Right ventricle myocardium inferior (tissue), 1 donor: Measurements from ENCODE around the gene TRIP10. TPM values are rescaled to one million over a fixed set of nuclear protein-coding genes. Genes with fewer than 3 reads are reported as not detected.
"Not testable (repeated sequence)": the region's sequence is repeated elsewhere in the genome, so short reads cannot be mapped to it uniquely, and the experiment has no call there.

Experiments
- ATAC-seq: fragments of 200-7000 bp; cut with Tn5 transposase; one replicate; pipeline ENCODE4 v1.9.1; 2020; ENCODE audit warnings: mild to moderate bottlenecking, moderate library complexity
- DNase-seq: peaks from one replicate; pipeline ENCODE4 v3.0.0; 2021; ENCODE audit errors: missing footprints
- intact Hi-C: fragments of 100-400 bp; cut with DNase I; formaldehyde crosslinking; loops from one replicate; pipeline ENCODE4 v1.11.0; 2022
- total RNA-seq: library from RNA; stranded (reverse); fragmentation: NEBNext Ultra II Directional; extraction: Animal tissue kit (Norgen Biotek cat#: 25700); gene quantifications from one replicate; pipeline ENCODE4 v1.2.1, GENCODE V29; 2021
- donor health status: DM: no; HTN: yes; CAD: no; lungs with severe emphysema.

TRIP10 gene
- total RNA-seq, 1 donor from 2014 or later = 147 TPM

DNA sequence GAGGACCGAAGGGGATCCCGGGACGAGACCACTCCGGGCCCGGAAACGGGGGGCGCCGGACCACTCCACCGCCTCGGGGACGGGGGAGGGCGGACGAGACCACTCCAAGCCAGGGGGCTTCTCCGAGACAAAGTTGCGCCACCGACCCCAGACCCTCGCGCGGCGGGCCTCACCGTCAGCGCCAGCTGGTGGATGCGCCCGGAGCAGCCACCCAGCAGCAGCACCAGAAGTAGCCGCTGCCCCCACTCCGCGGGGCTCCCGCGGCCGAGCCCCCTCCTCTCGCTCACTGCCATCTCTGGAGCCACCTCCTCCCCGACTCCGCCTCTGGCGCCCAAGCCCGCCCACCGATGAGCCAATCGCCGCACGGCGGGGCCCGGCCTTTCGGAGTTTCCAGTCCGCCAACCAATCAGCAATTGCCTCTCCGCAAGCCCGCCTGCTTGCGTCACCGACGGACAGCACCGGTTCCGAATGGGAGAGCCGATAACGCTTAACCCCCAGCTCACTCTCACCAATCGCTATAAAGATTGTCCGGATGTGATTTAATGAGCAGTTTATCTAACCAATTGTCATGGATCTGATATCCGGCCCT, 2.1 kb upstream of the TRIP10 start, which contains the start of gene GPR108:
Gene GPR108, minus strand, starts transcription at position 297 of the 589 bp plus-strand sequence. Its CDS starts 4 bp downstream, at position 293.
- DNase-seq (peak; percentile 100), ATAC-seq (peak; percentile 83)
- intact Hi-C loops = loop anchor here (2.0 kb wide), 2 partner anchors 125 to 221 kb away; no protein-coding TSS in a partner anchor

DNA sequence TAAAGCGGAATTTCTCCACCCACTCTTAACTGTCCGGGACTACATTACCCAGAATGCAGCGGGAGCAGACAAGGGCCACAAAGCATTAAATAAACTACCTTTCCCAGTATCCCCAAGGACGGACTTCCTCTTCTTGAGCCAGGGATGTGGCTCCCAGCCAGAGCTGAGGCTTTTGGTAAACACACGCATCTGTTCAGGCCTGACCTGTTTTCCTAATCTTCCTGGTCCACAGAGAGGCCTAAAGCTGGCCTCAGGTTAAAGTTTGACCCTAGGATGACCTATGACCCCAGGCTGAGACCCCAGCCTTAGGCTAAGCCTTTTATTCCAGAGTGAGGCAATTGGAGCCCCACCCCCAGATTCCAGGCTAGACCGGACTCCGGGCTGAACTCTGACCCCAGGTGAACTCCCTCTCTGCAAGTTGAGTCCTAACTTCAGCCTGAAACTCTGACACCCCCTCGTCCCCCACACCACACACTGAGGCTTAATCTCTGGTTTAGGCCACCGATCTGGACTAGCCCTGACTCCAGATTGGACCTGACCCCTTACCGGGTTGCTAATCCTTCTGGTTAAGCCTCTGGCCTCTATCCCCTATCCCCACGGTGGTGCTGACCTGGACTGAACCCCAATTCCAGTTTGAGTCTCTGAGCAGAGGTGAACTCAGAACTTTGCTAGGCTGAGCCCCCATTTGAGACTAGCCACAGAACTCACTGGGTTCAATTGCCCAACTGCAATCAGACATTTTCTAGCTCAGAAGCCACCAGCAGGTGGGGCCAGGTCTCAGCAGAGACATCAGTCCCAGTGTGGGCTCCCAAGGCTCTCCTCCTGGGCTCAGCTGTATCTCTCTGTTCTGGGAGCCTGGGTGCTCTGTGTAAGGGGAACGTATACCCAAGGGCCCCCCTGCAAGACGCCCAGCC, 1.4 kb upstream of the TRIP10 start:
- DNase-seq (peak; percentile 96), ATAC-seq (peak; percentile 40)
- intact Hi-C loops = loop anchor here (2.0 kb wide), 2 partner anchors 125 to 221 kb away; no protein-coding TSS in a partner anchor

DNA sequence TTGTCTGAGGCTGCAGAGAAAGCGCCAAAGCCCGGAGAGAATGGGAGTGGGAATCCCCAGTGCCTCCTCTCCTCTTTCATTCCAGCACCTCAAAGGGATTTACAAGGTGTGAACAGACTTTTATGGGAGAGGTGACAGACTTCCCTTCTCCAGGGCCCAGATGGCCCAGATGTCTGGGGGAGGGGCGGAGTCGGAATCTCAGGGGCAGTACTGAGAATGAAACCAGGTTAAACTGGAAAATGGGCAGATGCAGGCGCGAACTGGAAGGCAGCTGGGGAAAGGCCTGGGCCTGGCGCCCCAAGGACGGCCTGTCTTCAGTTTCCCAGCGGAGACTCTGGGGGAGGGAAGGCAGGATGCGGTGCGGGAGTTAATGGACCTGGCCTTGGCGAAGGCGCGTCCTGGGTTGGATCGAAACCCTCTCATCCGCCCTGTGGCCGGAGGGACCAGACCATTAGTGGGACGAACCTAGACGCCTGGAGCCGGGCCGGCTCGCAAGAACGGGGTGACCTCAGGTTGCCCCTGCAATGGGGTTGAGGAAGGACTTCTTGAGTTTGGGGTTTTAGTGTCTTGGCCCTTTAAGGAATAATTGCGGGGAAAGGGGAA, 592 bp upstream of the TRIP10 start:
- DNase-seq (no peak), ATAC-seq (no peak)
- intact Hi-C loops = no loop called here

DNA sequence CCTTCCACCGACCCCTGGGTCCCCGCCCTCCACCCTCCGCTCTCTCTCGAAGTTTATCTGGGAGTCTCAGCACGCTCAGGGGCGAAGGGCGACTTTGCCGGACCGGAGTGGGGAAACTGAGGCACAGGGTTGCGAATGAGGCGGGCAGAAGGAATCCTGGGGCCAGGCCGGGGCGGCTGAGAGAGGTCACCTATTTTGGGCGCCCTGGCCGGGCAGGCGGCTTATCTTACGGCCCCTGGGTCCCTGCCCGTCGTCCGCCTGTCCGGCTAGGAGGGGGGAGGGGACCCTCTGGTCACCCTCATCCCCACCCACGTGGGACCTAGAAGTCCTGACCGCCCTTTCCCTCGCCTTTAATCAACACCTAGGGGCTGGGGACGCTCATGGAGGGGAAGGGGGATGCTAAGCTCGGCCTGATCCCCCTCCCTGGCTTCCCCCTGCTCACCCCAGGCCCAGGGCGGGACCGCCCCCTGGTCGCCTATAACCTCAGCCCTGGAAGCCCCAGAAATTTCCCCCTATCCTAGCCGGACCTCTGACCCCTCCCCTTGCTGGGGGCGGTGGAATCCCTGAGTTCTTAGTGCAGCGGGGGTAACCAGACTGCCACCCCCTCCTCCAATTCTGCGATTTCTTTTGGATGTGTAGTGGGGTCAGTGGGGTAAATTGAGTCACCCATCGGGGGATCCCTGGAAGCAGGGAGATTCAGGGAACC, 556 bp downstream of the TRIP10 start:
- no peak for ATAC-seq
- DNase-seq = no peak
- intact Hi-C loops = no loop called here

DNA sequence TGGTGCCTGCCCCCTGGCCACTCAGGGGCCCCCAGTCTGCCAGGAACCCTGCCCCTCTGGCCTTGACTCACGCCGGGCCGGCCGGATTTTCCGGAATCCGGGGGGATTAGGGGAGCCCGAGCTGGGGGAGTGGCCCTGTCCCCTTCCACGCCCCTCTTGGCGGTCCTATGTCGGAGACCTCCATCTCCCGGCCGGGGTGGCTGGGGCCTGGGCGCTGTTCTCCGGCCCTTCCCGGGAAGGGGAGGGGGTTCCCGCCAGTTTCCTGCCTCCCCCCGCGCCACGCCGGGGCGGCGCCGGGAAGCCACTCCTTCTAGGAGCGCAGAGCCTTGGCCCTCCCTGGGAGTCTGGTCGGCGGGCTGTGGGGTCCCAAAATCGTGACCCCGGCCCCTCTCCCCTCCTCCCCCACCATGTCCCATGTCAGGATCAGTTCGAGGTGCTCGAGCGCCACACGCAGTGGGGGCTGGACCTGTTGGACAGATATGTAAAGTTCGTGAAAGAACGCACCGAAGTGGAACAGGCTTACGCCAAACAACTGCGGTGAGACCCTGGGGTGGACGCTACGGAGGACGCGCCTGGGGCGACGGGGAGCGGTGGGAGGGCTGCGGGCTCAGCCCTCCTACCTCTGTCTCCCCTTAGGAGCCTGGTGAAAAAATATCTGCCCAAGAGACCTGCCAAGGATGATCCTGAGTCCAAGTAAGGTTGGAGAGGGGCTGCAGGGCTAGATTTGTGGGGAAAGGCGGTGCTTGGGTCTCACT, 1.3 kb downstream of the TRIP10 start:
- no peak for ATAC-seq
- peak; percentile 79 for DNase-seq
- intact Hi-C loops = no loop called here

DNA sequence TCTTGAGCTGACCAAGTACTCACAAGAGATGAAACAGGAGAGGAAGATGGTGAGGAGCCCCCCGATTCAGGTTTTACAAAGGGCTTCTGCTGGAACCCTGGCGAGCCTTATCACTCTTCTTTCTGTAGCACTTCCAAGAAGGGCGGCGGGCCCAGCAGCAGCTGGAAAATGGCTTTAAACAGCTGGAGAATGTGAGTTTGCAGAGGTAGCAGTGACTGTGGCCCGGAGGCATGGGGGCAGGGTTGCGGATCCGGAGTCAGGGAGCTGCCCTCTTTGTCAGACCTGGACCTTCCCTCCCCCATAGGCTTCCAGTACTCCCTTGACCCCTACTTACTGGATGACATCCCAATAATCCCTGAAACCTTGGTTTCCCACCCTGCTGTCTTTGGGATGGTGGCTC, 3.6 kb downstream of the TRIP10 start:
- no peak for DNase-seq
- intact Hi-C loops = no loop called here
- no peak for ATAC-seq

DNA sequence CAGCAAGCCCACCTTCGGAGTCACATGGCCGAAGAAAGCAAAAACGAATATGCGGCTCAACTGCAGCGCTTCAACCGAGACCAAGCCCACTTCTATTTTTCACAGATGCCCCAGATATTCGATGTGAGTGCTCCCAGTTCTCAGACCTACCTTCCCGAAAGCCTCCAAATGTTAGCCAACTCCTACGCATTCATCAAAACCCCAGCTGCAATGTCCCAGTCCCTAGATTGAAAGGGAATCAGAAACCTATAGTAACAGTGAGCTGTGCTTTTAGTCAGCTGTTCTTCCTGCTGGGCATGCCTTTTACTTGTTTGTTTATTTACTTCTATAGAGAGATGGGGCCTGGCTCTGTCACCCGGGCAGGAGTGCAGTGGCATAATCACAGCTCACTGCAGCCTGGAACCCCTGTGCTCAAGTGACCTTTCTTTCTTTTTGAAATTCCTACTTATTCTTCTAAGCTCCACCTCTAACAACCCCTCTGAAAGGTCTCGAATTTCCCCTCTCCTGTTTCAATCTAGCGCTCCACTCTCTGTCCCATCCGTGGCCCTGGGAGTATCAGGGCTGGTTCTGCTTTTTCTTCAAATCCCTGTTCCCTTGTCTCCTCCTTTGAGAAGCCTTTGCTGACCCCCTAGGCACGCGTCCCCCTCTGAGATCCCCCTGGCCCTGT, 4.4 kb downstream of the TRIP10 start:
- DNase-seq (no peak), ATAC-seq (no peak)
- intact Hi-C loops = no loop called here

DNA sequence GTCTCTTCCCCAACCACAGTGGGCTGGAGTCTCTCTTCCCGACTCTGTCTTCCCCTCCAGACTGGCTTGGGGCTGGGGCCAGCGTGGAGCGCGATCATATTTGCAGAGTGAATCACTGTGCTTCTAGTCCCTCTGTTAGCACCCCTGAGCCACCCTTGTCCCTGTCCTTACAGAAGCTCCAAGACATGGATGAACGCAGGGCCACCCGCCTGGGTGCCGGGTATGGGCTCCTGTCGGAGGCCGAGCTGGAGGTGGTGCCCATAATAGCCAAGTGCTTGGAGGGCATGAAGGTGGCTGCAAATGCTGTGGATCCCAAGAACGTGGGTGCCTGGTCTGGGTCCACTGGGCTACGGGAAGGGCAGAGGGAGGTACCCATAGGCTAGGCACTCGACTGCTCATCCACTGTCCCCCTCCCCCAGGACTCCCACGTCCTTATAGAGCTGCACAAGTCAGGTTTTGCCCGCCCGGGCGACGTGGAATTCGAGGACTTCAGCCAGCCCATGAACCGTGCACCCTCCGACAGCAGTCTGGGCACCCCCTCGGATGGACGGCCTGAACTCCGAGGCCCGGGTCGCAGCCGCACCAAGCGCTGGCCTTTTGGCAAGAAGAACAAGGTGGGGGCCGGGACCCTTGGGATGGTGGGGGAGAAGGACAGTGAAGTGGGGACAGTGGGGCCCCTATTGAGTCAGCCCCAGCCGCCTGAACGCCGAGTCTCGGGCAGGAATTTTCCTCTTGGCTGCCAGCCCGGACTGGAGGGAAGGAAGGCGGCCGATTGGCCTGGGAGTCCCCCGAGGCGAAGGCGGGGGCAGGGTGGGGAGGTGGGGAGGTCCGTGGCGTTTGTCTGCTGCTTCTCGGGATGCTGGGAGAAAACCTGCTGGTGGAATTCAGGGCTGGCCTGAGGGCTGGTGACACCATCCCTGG, 5.2 kb downstream of the TRIP10 start:
- intact Hi-C loops = no loop called here
- DNase-seq (peak; percentile 89), ATAC-seq (peak; percentile 83)

DNA sequence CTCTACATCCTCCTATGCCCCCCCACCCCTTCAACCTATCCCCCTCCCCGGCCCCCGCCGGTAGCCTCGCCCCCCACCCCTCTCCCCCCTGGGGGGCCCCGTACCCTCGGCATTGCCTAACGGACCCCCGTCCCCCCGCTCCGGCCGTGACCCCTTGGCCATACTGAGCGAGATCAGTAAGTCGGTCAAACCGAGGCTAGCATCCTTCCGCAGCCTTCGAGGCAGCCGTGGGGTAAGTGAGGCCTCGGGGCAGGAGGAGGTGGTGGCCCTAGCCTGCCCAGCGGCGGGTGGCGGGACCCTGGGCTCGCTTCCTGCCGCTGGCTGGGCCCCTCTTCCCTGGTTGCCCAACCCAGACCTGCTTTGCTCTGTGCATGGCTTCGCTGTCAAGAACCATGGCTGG, 6.5 kb downstream of the TRIP10 start:
- intact Hi-C loops = no loop called here
- no peak for DNase-seq
- no peak for ATAC-seq

DNA sequence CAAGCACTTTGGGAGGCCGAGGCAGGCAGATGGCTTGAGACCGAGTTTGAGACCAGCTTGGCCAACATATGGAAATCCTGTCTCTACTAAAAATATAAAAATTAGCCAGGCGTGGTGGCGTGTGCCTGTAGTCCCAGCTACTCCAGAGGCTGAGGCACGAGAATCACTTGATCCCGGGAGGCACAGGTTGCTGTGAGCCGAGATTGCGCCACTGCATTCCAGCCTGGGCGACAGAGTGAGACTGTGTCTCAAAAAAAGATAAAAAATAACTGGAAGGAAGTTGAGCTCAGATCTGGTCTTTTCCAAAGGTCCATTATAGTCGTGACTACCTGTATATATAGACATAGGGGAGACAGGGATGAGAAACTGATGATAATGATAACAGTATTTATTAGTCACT, 9.1 kb downstream of the TRIP10 start:
- intact Hi-C loops, DNase-seq, ATAC-seq: not testable (repeated sequence)

DNA sequence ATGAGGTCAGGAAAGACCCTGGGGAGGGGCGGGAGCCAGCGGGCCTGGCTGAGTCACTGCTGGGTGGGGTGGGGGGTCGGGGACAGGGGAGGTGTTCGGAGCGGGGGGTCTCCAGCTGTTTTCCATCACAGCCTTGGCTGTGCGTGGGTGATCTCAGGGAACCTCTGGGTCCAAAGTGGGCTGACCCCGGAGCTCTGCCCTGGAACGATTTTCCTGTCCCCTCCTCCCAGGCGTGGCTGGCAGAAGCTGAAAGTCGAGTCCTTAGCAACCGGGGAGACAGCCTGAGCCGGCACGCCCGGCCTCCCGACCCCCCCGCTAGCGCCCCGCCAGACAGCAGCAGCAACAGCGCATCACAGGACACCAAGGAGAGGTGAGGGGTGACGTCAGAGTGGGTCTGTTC, 10.6 kb downstream of the TRIP10 start:
- intact Hi-C loops = no loop called here
- peak; percentile 84 for DNase-seq
- peak; percentile 60 for ATAC-seq

DNA sequence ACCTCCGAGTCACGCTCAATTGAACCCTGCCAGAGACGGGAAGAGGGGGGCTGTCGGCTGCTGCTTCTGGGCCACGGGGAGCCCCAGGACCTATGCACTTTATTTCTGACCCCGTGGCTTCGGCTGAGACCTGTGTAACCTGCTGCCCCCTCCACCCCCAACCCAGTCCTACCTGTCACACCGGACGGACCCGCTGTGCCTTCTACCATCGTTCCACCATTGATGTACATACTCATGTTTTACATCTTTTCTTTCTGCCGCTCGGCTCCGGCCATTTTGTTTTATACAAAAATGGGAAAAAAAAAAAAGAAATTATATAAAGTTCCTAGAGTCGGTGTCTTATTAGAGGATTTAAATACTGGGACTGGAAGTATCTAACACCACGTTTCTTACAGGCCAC, 11.7 kb downstream of the TRIP10 start:
- ATAC-seq (no peak), DNase-seq (no peak)
- intact Hi-C loops = no loop called here

DNA sequence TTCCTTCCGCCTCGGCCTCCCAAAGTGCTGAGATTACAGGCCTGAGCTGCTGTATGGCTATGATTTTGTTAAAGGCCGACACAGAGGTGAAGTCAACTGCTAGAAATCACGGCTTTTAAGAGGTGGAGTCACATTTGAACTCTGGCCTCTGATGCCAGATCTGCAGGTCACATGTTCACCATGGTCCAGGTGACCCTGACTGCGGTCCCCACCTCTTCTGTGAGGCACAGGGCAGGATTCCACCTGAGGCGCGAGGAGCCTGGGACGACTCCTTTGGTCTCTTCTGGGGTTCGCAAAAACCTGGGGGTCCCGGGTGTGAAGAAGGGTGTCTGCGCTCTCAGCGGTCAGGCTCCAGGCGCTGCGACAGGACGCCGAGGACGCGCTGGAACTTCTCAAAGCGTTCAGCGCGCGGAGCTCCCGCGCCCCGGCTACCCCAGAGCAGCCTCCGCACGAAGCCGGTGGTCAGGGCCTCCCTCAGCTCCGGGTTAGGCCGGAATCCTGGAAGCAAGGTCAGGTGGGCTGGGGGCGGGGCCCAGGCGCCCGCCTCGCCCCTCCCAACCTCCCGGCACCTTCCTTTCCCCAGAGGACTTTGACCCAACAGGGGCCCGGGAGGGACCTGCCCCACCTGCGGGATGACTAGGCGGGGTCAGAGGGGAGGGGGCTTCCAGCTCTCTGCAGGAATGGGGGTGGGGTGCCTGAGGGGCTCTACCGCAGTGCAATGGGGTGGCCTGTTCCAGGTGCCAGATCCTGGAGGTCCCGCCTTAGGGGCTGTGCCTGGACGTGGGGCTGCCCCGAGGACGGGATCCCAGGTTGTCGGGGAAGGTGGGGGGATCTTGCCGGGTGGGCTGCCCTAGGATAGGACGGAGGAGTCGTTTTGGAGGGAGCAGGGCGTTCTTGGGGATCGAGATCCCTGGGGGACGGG, 13.0 kb downstream of the TRIP10 start:
- ATAC-seq (no peak), DNase-seq (no peak)
- intact Hi-C loops = no loop called here

DNA sequence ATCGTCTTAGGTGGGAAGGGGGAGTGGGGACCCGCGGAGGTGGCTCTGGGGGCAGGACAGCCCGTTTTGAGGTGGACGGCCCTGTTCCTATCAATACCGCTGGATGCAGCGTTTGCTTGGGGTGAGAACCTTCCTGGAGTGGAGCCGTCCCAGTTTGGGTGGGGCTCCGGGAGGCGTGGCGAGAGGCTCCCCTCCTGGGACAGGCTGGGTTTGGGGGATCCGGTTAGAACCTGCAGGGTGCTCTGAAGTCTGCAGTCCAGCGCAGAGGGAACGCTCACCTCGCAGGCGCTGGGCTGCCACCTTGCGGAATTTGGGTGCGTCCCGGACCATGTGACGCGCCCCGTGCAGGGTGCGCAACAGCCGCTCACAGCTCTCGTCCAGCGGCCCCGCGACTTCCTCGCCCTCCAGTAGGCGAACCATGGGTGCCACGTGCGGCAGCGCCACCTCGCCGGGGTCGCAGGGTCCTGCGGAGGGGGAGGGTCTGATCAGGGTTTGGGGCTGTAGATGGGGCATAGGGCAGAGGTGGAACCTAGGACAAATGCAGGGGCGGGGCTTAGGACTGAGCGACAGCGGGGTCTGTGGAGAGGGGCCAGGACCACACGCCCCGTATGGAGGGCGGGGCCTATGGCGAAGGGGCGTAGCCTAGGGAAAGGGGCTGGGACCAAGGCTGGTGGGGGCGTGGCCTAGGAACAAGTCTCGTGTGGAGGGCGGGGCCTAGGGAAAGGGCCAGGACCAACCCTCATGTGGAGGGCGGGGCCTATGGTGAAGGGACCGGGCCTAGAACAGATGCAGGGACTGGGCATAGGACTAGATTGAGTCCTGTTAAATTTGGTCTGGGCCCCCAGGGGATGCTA, 13.9 kb downstream of the TRIP10 start:
- intact Hi-C loops = no loop called here
- peak; percentile 78 for ATAC-seq
- DNase-seq = peak; percentile 91

DNA sequence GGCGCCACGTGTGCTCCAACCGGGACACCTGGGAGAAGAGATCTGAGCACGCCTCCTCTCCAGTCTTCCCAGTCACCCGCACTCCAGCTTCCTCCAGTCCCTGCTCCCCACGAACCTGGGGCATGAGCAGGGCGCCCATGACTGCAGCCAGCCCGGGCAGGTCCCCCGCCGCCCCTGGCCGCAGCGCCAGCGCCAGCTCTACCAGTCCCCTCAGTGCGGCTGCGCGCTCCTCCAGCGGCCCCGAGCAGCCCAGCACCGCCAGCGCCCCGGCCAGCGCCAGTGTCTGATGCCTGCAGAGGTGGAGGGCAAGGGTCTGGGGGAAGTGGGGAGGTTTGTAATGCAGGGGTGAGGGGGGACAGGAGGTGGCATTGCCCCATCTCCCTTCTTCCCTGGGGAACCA, 14.7 kb downstream of the TRIP10 start:
- intact Hi-C loops = no loop called here
- no peak for ATAC-seq
- DNase-seq = no peak
